ENCODE data around the gene ABLIM1.
A peak's percentile ranks its signal among the peaks of the same experiment; 100 is the strongest.

ABLIM1 gene

GRCh38 chr10:114520453-114520852 lies 137.6 kb downstream of the ABLIM1 start:
- no peaks in the 10 kb centered on the region for H3K27me3 ChIP-seq (ENCODE audit: control insufficient read depth in 1 of 2, insufficient read depth in 1 of 2, low read length in 2 of 2)
- peak; percentile 95 for DNase-seq
- no peak overlapping the region for H4K8ac ChIP-seq (ENCODE audit: low read length)
- 4% methylated on average over 4 of the region's 4 CpGs for WGBS
- no peak overlapping the region for H2AFZ ChIP-seq (ENCODE audit: low read depth, low read length)
- no peak overlapping the region for H3K18ac ChIP-seq (ENCODE audit: low read depth in 1 of 2, low read length in 2 of 2)
- no peak overlapping the region for H3K27ac ChIP-seq (ENCODE audit: low read length, poor library complexity, severe bottlenecking)
- H3K4ac ChIP-seq (ENCODE audit: low read depth in 1 of 2, low read length in 2 of 2), result no peak overlapping the region
- H3K9me3 ChIP-seq (ENCODE audit: control insufficient read depth, low read length), result no peaks in the 10 kb centered on the region
- H3K79me1 ChIP-seq (replicated peaks; ENCODE audit: low read length, poor library complexity, severe bottlenecking), result peaks cover 16% of the 10 kb centered on the region
- H2AK5ac ChIP-seq (ENCODE audit: low read length, severe bottlenecking), result no peak overlapping the region
- H3K14ac ChIP-seq (ENCODE audit: low read length in 2 of 2), result no peak overlapping the region
- H2BK15ac ChIP-seq (ENCODE audit: low read depth, poor library complexity, severe bottlenecking), result no peak overlapping the region
- H4K91ac ChIP-seq (ENCODE audit: low read length), result no peak overlapping the region
- H3K4me1 ChIP-seq (ENCODE audit: control insufficient read depth, insufficient read depth, low read depth, low read length), result peaks cover 10% of the 10 kb centered on the region
- no peak overlapping the region for H3K23ac ChIP-seq (ENCODE audit: low read length in 2 of 2)
- H2BK5ac ChIP-seq (ENCODE audit: low read depth, low read length, poor library complexity, severe bottlenecking), result no peak overlapping the region
- peak overlapping the region; percentile 56 for H3K9ac ChIP-seq (ENCODE audit: low read length)
- H2BK120ac ChIP-seq (ENCODE audit: low read depth, low read length), result no peak overlapping the region
- no peak overlapping the region for H2BK12ac ChIP-seq (ENCODE audit: low read length in 2 of 2)
- H3K4me2 ChIP-seq (ENCODE audit: low read length, poor library complexity, severe bottlenecking), result no peak overlapping the region
- no peak overlapping the region for H3K4me3 ChIP-seq (ENCODE audit: insufficient read depth in 1 of 2, low read depth in 1 of 2, low read length in 2 of 2)
- no peaks in the 10 kb centered on the region for H3K36me3 ChIP-seq (ENCODE audit: control insufficient read depth in 1 of 2, insufficient read depth in 2 of 2, low read depth in 1 of 2, low read length in 2 of 2)

GRCh38 chr10:114519756-114520293 lies 138.2 kb downstream of the ABLIM1 start:
- no peak overlapping the region for H2AFZ ChIP-seq (ENCODE audit: low read depth, low read length)
- no peak overlapping the region for H4K91ac ChIP-seq (ENCODE audit: low read length)
- H2BK15ac ChIP-seq (ENCODE audit: low read depth, poor library complexity, severe bottlenecking), result no peak overlapping the region
- H3K79me1 ChIP-seq (replicated peaks; ENCODE audit: low read length, poor library complexity, severe bottlenecking), result peaks cover 14% of the 10 kb centered on the region
- no peak overlapping the region for H2AK5ac ChIP-seq (ENCODE audit: low read length, severe bottlenecking)
- peak overlapping the region in 1 of 2 experiments; percentile 75 for H3K18ac ChIP-seq (ENCODE audit: low read depth in 1 of 2, low read length in 2 of 2)
- H3K4ac ChIP-seq (ENCODE audit: low read depth in 1 of 2, low read length in 2 of 2), result no peak overlapping the region
- H3K4me3 ChIP-seq (ENCODE audit: insufficient read depth in 1 of 2, low read depth in 1 of 2, low read length in 2 of 2), result no peak overlapping the region
- no peak overlapping the region for H3K27ac ChIP-seq (ENCODE audit: low read length, poor library complexity, severe bottlenecking)
- no peak overlapping the region for H3K14ac ChIP-seq (ENCODE audit: low read length in 2 of 2)
- H3K23ac ChIP-seq (ENCODE audit: low read length in 2 of 2), result no peak overlapping the region
- H2BK12ac ChIP-seq (ENCODE audit: low read length in 2 of 2), result peak overlapping the region in 1 of 2 experiments; percentile 49
- H3K9ac ChIP-seq (ENCODE audit: low read length), result peak overlapping the region; percentile 56
- H3K4me2 ChIP-seq (ENCODE audit: low read length, poor library complexity, severe bottlenecking), result no peak overlapping the region
- H3K9me3 ChIP-seq (ENCODE audit: control insufficient read depth, low read length), result no peaks in the 10 kb centered on the region
- H4K8ac ChIP-seq (ENCODE audit: low read length), result no peak overlapping the region
- WGBS, result 93% methylated on average over 2 of the region's 2 CpGs
- peaks cover 10% of the 10 kb centered on the region for H3K4me1 ChIP-seq (ENCODE audit: control insufficient read depth, insufficient read depth, low read depth, low read length)
- no peak overlapping the region for H2BK120ac ChIP-seq (ENCODE audit: low read depth, low read length)
- no peaks in the 10 kb centered on the region for H3K27me3 ChIP-seq (ENCODE audit: control insufficient read depth in 1 of 2, insufficient read depth in 1 of 2, low read length in 2 of 2)
- H2BK5ac ChIP-seq (ENCODE audit: low read depth, low read length, poor library complexity, severe bottlenecking), result no peak overlapping the region
- DNase-seq, result no peak
- no peaks in the 10 kb centered on the region for H3K36me3 ChIP-seq (ENCODE audit: control insufficient read depth in 1 of 2, insufficient read depth in 2 of 2, low read depth in 1 of 2, low read length in 2 of 2)

- no peak overlapping the region for H4K8ac ChIP-seq (ENCODE audit: low read length)
- H3K4me3 ChIP-seq (ENCODE audit: insufficient read depth in 1 of 2, low read depth in 1 of 2, low read length in 2 of 2), result no peak overlapping the region
- H3K9me3 ChIP-seq (ENCODE audit: control insufficient read depth, low read length), result no peaks in the 10 kb centered on the region
- peaks cover 12% of the 10 kb centered on the region for H3K79me1 ChIP-seq (replicated peaks; ENCODE audit: low read length, poor library complexity, severe bottlenecking)
- no peak overlapping the region for H3K18ac ChIP-seq (ENCODE audit: low read depth in 1 of 2, low read length in 2 of 2)
- peaks cover 10% of the 10 kb centered on the region for H3K4me1 ChIP-seq (ENCODE audit: control insufficient read depth, insufficient read depth, low read depth, low read length)
- no peaks in the 10 kb centered on the region for H3K36me3 ChIP-seq (ENCODE audit: control insufficient read depth in 1 of 2, insufficient read depth in 2 of 2, low read depth in 1 of 2, low read length in 2 of 2)
- DNase-seq, result peak; percentile 18
- no peak overlapping the region for H2BK120ac ChIP-seq (ENCODE audit: low read depth, low read length)
- H2BK15ac ChIP-seq (ENCODE audit: low read depth, poor library complexity, severe bottlenecking), result peak overlapping the region; percentile 41
- 74% methylated on average over 4 of the region's 5 CpGs for WGBS
- no peak overlapping the region for H3K27ac ChIP-seq (ENCODE audit: low read length, poor library complexity, severe bottlenecking)
- H2AK5ac ChIP-seq (ENCODE audit: low read length, severe bottlenecking), result no peak overlapping the region
- H2BK5ac ChIP-seq (ENCODE audit: low read depth, low read length, poor library complexity, severe bottlenecking), result no peak overlapping the region
- H3K4ac ChIP-seq (ENCODE audit: low read depth in 1 of 2, low read length in 2 of 2), result no peak overlapping the region
- H3K23ac ChIP-seq (ENCODE audit: low read length in 2 of 2), result no peak overlapping the region
- H3K9ac ChIP-seq (ENCODE audit: low read length), result peak overlapping the region; percentile 56
- no peak overlapping the region for H4K91ac ChIP-seq (ENCODE audit: low read length)
- H3K14ac ChIP-seq (ENCODE audit: low read length in 2 of 2), result no peak overlapping the region
- no peaks in the 10 kb centered on the region for H3K27me3 ChIP-seq (ENCODE audit: control insufficient read depth in 1 of 2, insufficient read depth in 1 of 2, low read length in 2 of 2)
- no peak overlapping the region for H2AFZ ChIP-seq (ENCODE audit: low read depth, low read length)
- no peak overlapping the region for H3K4me2 ChIP-seq (ENCODE audit: low read length, poor library complexity, severe bottlenecking)
- no peak overlapping the region for H2BK12ac ChIP-seq (ENCODE audit: low read length in 2 of 2)
Measured at GRCh38 chr10:114519306-114519669, 138.8 kb downstream of the ABLIM1 start.

GRCh38 chr10:114518401-114519305 lies 139.4 kb downstream of the ABLIM1 start:
- Histone ChIP-seq H3K4ac (ENCODE audit: low read depth in 1 of 2, low read length in 2 of 2) (no peak overlapping the region), H3K9me3 (ENCODE audit: control insufficient read depth, low read length) (no peaks in the 10 kb centered on the region), H3K36me3 (ENCODE audit: control insufficient read depth in 1 of 2, insufficient read depth in 2 of 2, low read depth in 1 of 2, low read length in 2 of 2) (no peaks in the 10 kb centered on the region), H2BK120ac (ENCODE audit: low read depth, low read length) (no peak overlapping the region), H2BK12ac (ENCODE audit: low read length in 2 of 2) (no peak overlapping the region), H3K23ac (ENCODE audit: low read length in 2 of 2) (no peak overlapping the region), H2BK15ac (ENCODE audit: low read depth, poor library complexity, severe bottlenecking) (no peak overlapping the region), H4K8ac (ENCODE audit: low read length) (no peak overlapping the region), H3K4me3 (ENCODE audit: insufficient read depth in 1 of 2, low read depth in 1 of 2, low read length in 2 of 2) (no peak overlapping the region), H3K4me2 (ENCODE audit: low read length, poor library complexity, severe bottlenecking) (no peak overlapping the region), H3K27ac (ENCODE audit: low read length, poor library complexity, severe bottlenecking) (no peak overlapping the region), H3K9ac (ENCODE audit: low read length) (peak overlapping the region; percentile 10), H3K79me1 (replicated peaks; ENCODE audit: low read length, poor library complexity, severe bottlenecking) (peaks cover 8% of the 10 kb centered on the region), H2BK5ac (ENCODE audit: low read depth, low read length, poor library complexity, severe bottlenecking) (no peak overlapping the region), H2AK5ac (ENCODE audit: low read length, severe bottlenecking) (no peak overlapping the region), H3K18ac (ENCODE audit: low read depth in 1 of 2, low read length in 2 of 2) (no peak overlapping the region), H4K91ac (ENCODE audit: low read length) (no peak overlapping the region), H3K4me1 (ENCODE audit: control insufficient read depth, insufficient read depth, low read depth, low read length) (peaks cover 10% of the 10 kb centered on the region), H3K27me3 (ENCODE audit: control insufficient read depth in 1 of 2, insufficient read depth in 1 of 2, low read length in 2 of 2) (no peaks in the 10 kb centered on the region), H2AFZ (ENCODE audit: low read depth, low read length) (no peak overlapping the region), H3K14ac (ENCODE audit: low read length in 2 of 2) (no peak overlapping the region)
- peak; percentile 48 for DNase-seq
- WGBS, result 68% methylated on average over 3 of the region's 4 CpGs

All from mesenchymal stem cell (in vitro differentiated cells and primary cell).